Mesodermal cell (in vitro differentiated cells): Measurements from ENCODE around the gene PRR16.

Experiments used
- H3K27ac ChIP-seq: 2 replicates; pipeline ENCODE4 v1.7.0; 2013; ENCODE audit warnings: mild to moderate bottlenecking, low read depth, low read length, moderate library complexity; ENCODE audit not compliant: severe bottlenecking
- H3K36me3 ChIP-seq: 2 replicates; pipeline ENCODE4 v1.7.1; 2013; ENCODE audit warnings: mild to moderate bottlenecking, low read length, moderate library complexity; ENCODE audit not compliant: control insufficient read depth, insufficient read depth
- H3K4me1 ChIP-seq: one replicate; pipeline ENCODE4 v1.7.1; 2013; ENCODE audit warnings: mild to moderate bottlenecking, low read length; ENCODE audit not compliant: insufficient read depth, control insufficient read depth, poor library complexity, severe bottlenecking
- H3K4me3 ChIP-seq: 2 replicates; pipeline ENCODE4 v1.7.0; 2013; ENCODE audit warnings: low read length, control low read depth, mild to moderate bottlenecking; ENCODE audit not compliant: insufficient read depth, poor library complexity, severe bottlenecking; ENCODE audit errors: extremely low read depth
- H3K9me3 ChIP-seq: 2 replicates; pipeline ENCODE4 v1.7.1; 2013; ENCODE audit warnings: mild to moderate bottlenecking, low read length, moderate library complexity; ENCODE audit not compliant: control insufficient read depth
- WGBS, 2 experiments: methylation state at CpG; one replicate each; pipeline ENCODE4 v1.1.5; 2013; ENCODE audit warnings: missing lambda C conversion rate in 2 of 2; ENCODE audit not compliant: insufficient coverage in 2 of 2; 5-methylcytosine and 5-hydroxymethylcytosine counted together

Gene PRR16

GRCh38 chr5:120538644-120539043 is 74.5 kb downstream of the PRR16 start:
- Histone ChIP-seq H3K4me3 (no peak overlapping the region), H3K27ac (no peak overlapping the region), H3K4me1 (no peaks in the 10 kb centered on the region), H3K9me3 (no peaks in the 10 kb centered on the region), H3K36me3 (no peaks in the 10 kb centered on the region)
- 76 to 86% methylated on average over 2 of the region's 2 CpGs for WGBS, 2 experiments

- Histone ChIP-seq H3K9me3 (no peaks in the 10 kb centered on the region), H3K4me3 (no peak overlapping the region), H3K27ac (no peak overlapping the region), H3K4me1 (no peaks in the 10 kb centered on the region), H3K36me3 (no peaks in the 10 kb centered on the region)
- no CpG with 5 or more reads among the region's 1 CpG for WGBS, 2 experiments
These were observed 75.4 kb downstream of the PRR16 start for GRCh38 chr5:120539471-120539870.

- no peaks in the 10 kb centered on the region for H3K36me3 ChIP-seq
- no peaks in the 10 kb centered on the region for H3K4me1 ChIP-seq
- WGBS, 2 experiments = 80 to 100% methylated on average over 1 of the region's 2 CpGs
- H3K27ac ChIP-seq = no peak overlapping the region
- no peak overlapping the region for H3K4me3 ChIP-seq
- no peaks in the 10 kb centered on the region for H3K9me3 ChIP-seq
These were observed 76.0 kb downstream of the PRR16 start for GRCh38 chr5:120540097-120540496.

GRCh38 chr5:120544043-120544442 is 79.9 kb downstream of the PRR16 start:
- Histone ChIP-seq H3K4me3 (no peak overlapping the region), H3K4me1 (no peaks in the 10 kb centered on the region), H3K9me3 (no peaks in the 10 kb centered on the region), H3K36me3 (no peaks in the 10 kb centered on the region), H3K27ac (no peak overlapping the region)
- 92 to 100% methylated on average over 1 to 2 of the region's 2 CpGs for WGBS, 2 experiments

- H3K36me3 ChIP-seq = no peaks in the 10 kb centered on the region
- no peak overlapping the region for H3K27ac ChIP-seq
- no CpG with 5 or more reads among the region's 3 CpGs for WGBS, 2 experiments
These were observed 80.9 kb downstream of the PRR16 start for GRCh38 chr5:120545007-120545406.

GRCh38 chr5:120545951-120546350 is 81.9 kb downstream of the PRR16 start:
- H3K4me3 ChIP-seq = no peak overlapping the region
- H3K4me1 ChIP-seq = no peaks in the 10 kb centered on the region
- H3K36me3 ChIP-seq = no peaks in the 10 kb centered on the region
- H3K27ac ChIP-seq = no peak overlapping the region
- WGBS, 2 experiments = 100% methylated on average over 1 of the region's 3 CpGs; no CpG with 5 or more reads in 1 of the 2 experiments
- no peaks in the 10 kb centered on the region for H3K9me3 ChIP-seq

More at GRCh38 chr5:120545007-120545406, 80.9 kb downstream of the PRR16 start:
- Histone ChIP-seq H3K4me1 (no peaks in the 10 kb centered on the region), H3K9me3 (no peaks in the 10 kb centered on the region), H3K4me3 (no peak overlapping the region)

GRCh38 chr5:120546922-120547321 is 82.8 kb downstream of the PRR16 start:
- Histone ChIP-seq H3K4me1 (no peaks in the 10 kb centered on the region), H3K4me3 (no peak overlapping the region), H3K36me3 (no peaks in the 10 kb centered on the region), H3K27ac (no peak overlapping the region), H3K9me3 (no peaks in the 10 kb centered on the region)
- 100% methylated on average over 1 of the region's 2 CpGs; no CpG with 5 or more reads in 1 of the 2 experiments for WGBS, 2 experiments

GRCh38 chr5:120550358-120550757 is 86.3 kb downstream of the PRR16 start:
- WGBS, 2 experiments = 83 to 86% methylated on average over 2 of the region's 2 CpGs
- Histone ChIP-seq H3K27ac (no peak overlapping the region), H3K4me1 (no peaks in the 10 kb centered on the region), H3K4me3 (no peak overlapping the region), H3K36me3 (no peaks in the 10 kb centered on the region), H3K9me3 (no peaks in the 10 kb centered on the region)

- Histone ChIP-seq H3K4me1 (no peaks in the 10 kb centered on the region), H3K27ac (no peak overlapping the region), H3K36me3 (no peaks in the 10 kb centered on the region), H3K4me3 (no peak overlapping the region), H3K9me3 (no peaks in the 10 kb centered on the region)
- 89 to 100% methylated on average over 2 of the region's 3 CpGs for WGBS, 2 experiments
These were observed 88.5 kb downstream of the PRR16 start for GRCh38 chr5:120552638-120553037.

GRCh38 chr5:120555345-120555744 is 91.2 kb downstream of the PRR16 start:
- Histone ChIP-seq H3K9me3 (no peaks in the 10 kb centered on the region), H3K36me3 (no peaks in the 10 kb centered on the region), H3K4me1 (no peaks in the 10 kb centered on the region), H3K27ac (no peak overlapping the region), H3K4me3 (no peak overlapping the region)
- 88 to 90% methylated on average over 1 of the region's 2 CpGs for WGBS, 2 experiments

GRCh38 chr5:120564013-120564412 is 99.9 kb downstream of the PRR16 start:
- 85 to 89% methylated on average over 2 to 4 of the region's 4 CpGs for WGBS, 2 experiments
- Histone ChIP-seq H3K4me3 (no peak overlapping the region), H3K9me3 (no peaks in the 10 kb centered on the region), H3K4me1 (peaks cover 7% of the 10 kb centered on the region), H3K27ac (no peak overlapping the region), H3K36me3 (no peaks in the 10 kb centered on the region)
